Measurements from ENCODE around the gene NAA40. TPM values are rescaled to one million over a fixed set of nuclear protein-coding genes. Genes with fewer than 3 reads are reported as not detected.

NAA40 gene
- total RNA-seq, 2 experiments from 2014 or later, result 11.8 to 14.0 TPM

- Mint-ChIP-seq H3K27ac (no peak overlapping the region), H3K4me1 (ENCODE audit: low read depth) (peaks cover 34% of the 10 kb centered on the region), H3K36me3 (ENCODE audit: low read depth) (peaks cover 89% of the 10 kb centered on the region), H3K9me3 (no peaks in the 10 kb centered on the region), H3K27me3 (no peaks in the 10 kb centered on the region), H3K4me3 (no peak overlapping the region)
- no peak for TF ChIP-seq CTCF (IDR thresholded peaks at IDR 0.05)
- Histone ChIP-seq H3K4me3 (ENCODE audit: low read length) (no peak overlapping the region), H3K36me3 (ENCODE audit: insufficient read depth, low read length) (peaks cover 80% of the 10 kb centered on the region), H3K27ac (ENCODE audit: low read depth in 1 of 2, low read length in 2 of 2) (no peak overlapping the region), H3K9me3 (ENCODE audit: control insufficient read depth in 1 of 2, insufficient read depth in 1 of 2, low read length in 2 of 2) (no peaks in the 10 kb centered on the region), H3K4me1 (ENCODE audit: insufficient read depth, low read length) (peaks cover 18% of the 10 kb centered on the region), H3K27me3 (ENCODE audit: control insufficient read depth in 1 of 2, insufficient read depth in 2 of 2, low read length in 2 of 2) (no peaks in the 10 kb centered on the region)
- no peak for ATAC-seq (ENCODE audit: poor library complexity)
- ChIA-PET POLR2A (interaction anchor here (1.7 to 2.1 kb wide), 3 partner anchors 9 to 59 kb away, joined by 6 read pairs; partner anchors contain the start of gene MARK2), CTCF (interaction anchor here (1.3 to 1.5 kb wide), 2 partner anchors 9 to 48 kb away, joined by 3 to 5 read pairs; no protein-coding TSS in a partner anchor)
- intact Hi-C loops (cut with DNase I, micrococcal nuclease), result no loop called here
- DNase-seq, result no peak
These were observed 41.2 kb upstream of the NAA40 start for GRCh38 chr11:63897459-63898146.

DNA sequence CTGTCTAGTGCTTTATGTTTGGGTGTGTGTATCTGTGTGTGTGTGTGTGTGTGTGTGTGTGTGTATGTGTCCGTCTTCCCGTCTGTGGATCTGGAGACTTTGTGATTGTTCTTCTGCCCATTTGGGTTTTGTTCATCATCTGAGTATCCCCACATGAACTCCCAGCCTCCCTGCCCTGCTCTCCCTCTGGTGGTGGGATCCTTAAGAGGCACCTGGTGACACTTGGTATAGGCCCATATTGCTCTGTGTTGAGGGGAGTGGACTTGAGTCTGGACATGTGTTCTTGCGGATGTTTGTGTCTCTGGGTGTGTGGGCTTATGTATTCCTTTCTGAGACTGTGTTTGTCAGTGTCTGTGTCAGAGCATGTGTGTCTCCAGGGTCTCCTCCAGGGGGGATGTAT is 37.1 kb upstream of the NAA40 start:
- H3K4me3 Mint-ChIP-seq, result no peak overlapping the region
- CTCF ChIA-PET, result no interaction called here
- peaks cover 7% of the 10 kb centered on the region for H3K4me1 Mint-ChIP-seq (ENCODE audit: low read depth)
- Histone ChIP-seq H3K36me3 (ENCODE audit: insufficient read depth, low read length) (peaks cover 92% of the 10 kb centered on the region), H3K27ac (ENCODE audit: low read depth in 1 of 2, low read length in 2 of 2) (no peak overlapping the region), H3K4me3 (ENCODE audit: low read length) (no peak overlapping the region), H3K9me3 (ENCODE audit: control insufficient read depth in 1 of 2, insufficient read depth in 1 of 2, low read length in 2 of 2) (no peaks in the 10 kb centered on the region), H3K4me1 (ENCODE audit: insufficient read depth, low read length) (peaks cover under 1% of the 10 kb centered on the region), H3K27me3 (ENCODE audit: control insufficient read depth in 1 of 2, insufficient read depth in 2 of 2, low read length in 2 of 2) (no peaks in the 10 kb centered on the region)
- POLR2A ChIA-PET, result no interaction called here
- no peaks in the 10 kb centered on the region for H3K27me3 Mint-ChIP-seq
- ATAC-seq (ENCODE audit: poor library complexity) (no peak), DNase-seq (peak in 2 of 14 experiments; percentile 36 to 52)
- H3K36me3 Mint-ChIP-seq (ENCODE audit: low read depth), result peaks cover 98% of the 10 kb centered on the region
- no peaks in the 10 kb centered on the region for H3K9me3 Mint-ChIP-seq
- TF ChIP-seq CTCF (IDR thresholded peaks at IDR 0.05), result no peak
- intact Hi-C loops (cut with DNase I, micrococcal nuclease), result loop anchor here in 1 of 2 experiments (5.0 to 10.0 kb wide), 2 partner anchors 34 to 137 kb away; partner anchors contain the start of gene ZFTA
- H3K27ac Mint-ChIP-seq, result no peak overlapping the region

GRCh38 chr11:63903884-63904283 is 34.9 kb upstream of the NAA40 start:
- CTCF ChIA-PET, result no interaction called here
- Mint-ChIP-seq H3K27me3 (no peaks in the 10 kb centered on the region), H3K4me3 (no peak overlapping the region), H3K4me1 (ENCODE audit: low read depth) (no peaks in the 10 kb centered on the region), H3K27ac (no peak overlapping the region), H3K9me3 (no peaks in the 10 kb centered on the region), H3K36me3 (ENCODE audit: low read depth) (peaks cover 93% of the 10 kb centered on the region)
- intact Hi-C loops (cut with DNase I, micrococcal nuclease), result loop anchor here in 1 of 2 experiments (5.0 to 10.0 kb wide), 2 partner anchors 37 to 139 kb away; partner anchors contain the start of gene ZFTA
- no peak for TF ChIP-seq CTCF (IDR thresholded peaks at IDR 0.05)
- H3K4me3 ChIP-seq (ENCODE audit: low read length), result no peak overlapping the region
- ATAC-seq (ENCODE audit: poor library complexity) (no peak), DNase-seq (no peak)
- POLR2A ChIA-PET, result interaction anchor here (0.5 to 0.9 kb wide), 2 partner anchors 16 to 38 kb away, joined by 3 read pairs; no protein-coding TSS in a partner anchor
- no peaks in the 10 kb centered on the region for H3K4me1 ChIP-seq (ENCODE audit: insufficient read depth, low read length)
- no peaks in the 10 kb centered on the region for H3K9me3 ChIP-seq (ENCODE audit: control insufficient read depth in 1 of 2, insufficient read depth in 1 of 2, low read length in 2 of 2)
- no peaks in the 10 kb centered on the region for H3K27me3 ChIP-seq (ENCODE audit: control insufficient read depth in 1 of 2, insufficient read depth in 2 of 2, low read length in 2 of 2)
- peaks cover 92% of the 10 kb centered on the region for H3K36me3 ChIP-seq (ENCODE audit: insufficient read depth, low read length)
- H3K27ac ChIP-seq (ENCODE audit: low read depth in 1 of 2, low read length in 2 of 2), result no peak overlapping the region
